ENCODE data around the gene KIAA1671.
"Not testable (repeated sequence)": the region's sequence is repeated elsewhere in the genome, so short reads cannot be mapped to it uniquely, and the experiment has no call there.

The KIAA1671 gene
- long read RNA-seq, donor 1, result 0 reads
- long read RNA-seq, donor 2, full-length matches to known transcripts, result 2 of 2 reads
- long read RNA-seq, donor 2, partial matches to known transcripts, result 0 of 2 reads
- long read RNA-seq, donor 2, other reads (novel, unspliced or antisense), result 0 of 2 reads
- long read RNA-seq, donor 3, full-length matches to known transcripts, result 2 of 2 reads
- long read RNA-seq, donor 3, partial matches to known transcripts, result 0 of 2 reads
- long read RNA-seq, donor 3, other reads (novel, unspliced or antisense), result 0 of 2 reads
- long read RNA-seq, donor 4, full-length matches to known transcripts, result 1 of 39 reads
- long read RNA-seq, donor 4, partial matches to known transcripts, result 38 of 39 reads
- long read RNA-seq, donor 4, other reads (novel, unspliced or antisense), result 0 of 39 reads
- long read RNA-seq, donor 5, result 0 reads
- long read RNA-seq, donor 6, partial matches to known transcripts, result 0 of 1 reads
- long read RNA-seq, donor 6, other reads (novel, unspliced or antisense), result 0 of 1 reads
- long read RNA-seq, donor 7, full-length matches to known transcripts, result 4 of 4 reads
- long read RNA-seq, donor 7, partial matches to known transcripts, result 0 of 4 reads
- long read RNA-seq, donor 7, other reads (novel, unspliced or antisense), result 0 of 4 reads
- long read RNA-seq, donor 8, full-length matches to known transcripts, result 2 of 2 reads
- long read RNA-seq, donor 8, partial matches to known transcripts, result 0 of 2 reads
- long read RNA-seq, donor 8, other reads (novel, unspliced or antisense), result 0 of 2 reads

GRCh38 chr22:24951942-24952836 is at the start of gene KIAA1671:
TSS of gene KIAA1671 (plus strand) at chr22:24952716. CDS start at chr22:25028000, 75,284 bp downstream.
- peak; percentile 83 for DNase-seq

- DNase-seq, result no peak
These were observed 46.6 kb upstream of the KIAA1671 start for GRCh38 chr22:24905909-24906308.

GRCh38 chr22:24907101-24907500 is 45.4 kb upstream of the KIAA1671 start:
- not testable (repeated sequence) for DNase-seq

GRCh38 chr22:24920029-24920428 is 32.5 kb upstream of the KIAA1671 start:
- DNase-seq, result no peak

GRCh38 chr22:24925586-24926427 is 26.7 kb upstream of the KIAA1671 start:
- DNase-seq, result no peak

GRCh38 chr22:24926428-24926725 is 26.1 kb upstream of the KIAA1671 start:
- no peak for DNase-seq

GRCh38 chr22:24926849-24927579 is 25.5 kb upstream of the KIAA1671 start:
- DNase-seq, result no peak

GRCh38 chr22:24928322-24928721 is 24.2 kb upstream of the KIAA1671 start:
- DNase-seq, result no peak

GRCh38 chr22:24930678-24931077 is 21.8 kb upstream of the KIAA1671 start:
- DNase-seq, result no peak

- DNase-seq, result no peak
These were observed 16.6 kb upstream of the KIAA1671 start for GRCh38 chr22:24935771-24936483.

GRCh38 chr22:24937114-24937513 is 15.4 kb upstream of the KIAA1671 start:
- no peak for DNase-seq

GRCh38 chr22:24938741-24939341 is 13.7 kb upstream of the KIAA1671 start:
- peak; percentile 48 for DNase-seq

- no peak for DNase-seq
These were observed 10.2 kb upstream of the KIAA1671 start for GRCh38 chr22:24942301-24942700.

- DNase-seq, result no peak
These were observed 8.1 kb upstream of the KIAA1671 start for GRCh38 chr22:24944217-24944937.

- no peak for DNase-seq
These were observed 7.1 kb upstream of the KIAA1671 start for GRCh38 chr22:24945430-24945829.

GRCh38 chr22:24947383-24947782 is 5.1 kb upstream of the KIAA1671 start:
- no peak for DNase-seq

GRCh38 chr22:24947881-24948280 is 4.6 kb upstream of the KIAA1671 start:
- DNase-seq, result no peak

GRCh38 chr22:24948356-24949202 is 3.9 kb upstream of the KIAA1671 start:
- DNase-seq, result no peak

Data from right kidney (tissue), 9 donors.